HG02571 (cell line): ENCODE results near the gene SSC5D.

Source experiments
- ATAC-seq: cut with Tn5 transposase; IDR thresholded peaks from one replicate; pipeline ENCODE4 v1.9.1; 2021; ENCODE audit warnings: mild to moderate bottlenecking, moderate library complexity; ENCODE audit not compliant: unreplicated experiment

The SSC5D gene

GRCh38 chr19:55552620-55553019 is 64.4 kb downstream of the SSC5D start:
- ATAC-seq: no peak

- ATAC-seq: no peak
Observed at GRCh38 chr19:55553217-55554182, 65.3 kb downstream of the SSC5D start.

GRCh38 chr19:55554302-55554701 is 66.1 kb downstream of the SSC5D start:
- ATAC-seq: no peak

GRCh38 chr19:55554741-55555152 is 66.5 kb downstream of the SSC5D start:
- no peak for ATAC-seq

- no peak for ATAC-seq
Observed at GRCh38 chr19:55559684-55560083, 71.4 kb downstream of the SSC5D start.

- no peak for ATAC-seq
Observed at GRCh38 chr19:55563261-55563690, 75.0 kb downstream of the SSC5D start.

- ATAC-seq: no peak
Observed at GRCh38 chr19:55566823-55567222, 78.6 kb downstream of the SSC5D start.

GRCh38 chr19:55567708-55568328 is 79.6 kb downstream of the SSC5D start:
- ATAC-seq: no peak
